ENCODE data around the gene DNAJB8.

DNAJB8 gene

DNA sequence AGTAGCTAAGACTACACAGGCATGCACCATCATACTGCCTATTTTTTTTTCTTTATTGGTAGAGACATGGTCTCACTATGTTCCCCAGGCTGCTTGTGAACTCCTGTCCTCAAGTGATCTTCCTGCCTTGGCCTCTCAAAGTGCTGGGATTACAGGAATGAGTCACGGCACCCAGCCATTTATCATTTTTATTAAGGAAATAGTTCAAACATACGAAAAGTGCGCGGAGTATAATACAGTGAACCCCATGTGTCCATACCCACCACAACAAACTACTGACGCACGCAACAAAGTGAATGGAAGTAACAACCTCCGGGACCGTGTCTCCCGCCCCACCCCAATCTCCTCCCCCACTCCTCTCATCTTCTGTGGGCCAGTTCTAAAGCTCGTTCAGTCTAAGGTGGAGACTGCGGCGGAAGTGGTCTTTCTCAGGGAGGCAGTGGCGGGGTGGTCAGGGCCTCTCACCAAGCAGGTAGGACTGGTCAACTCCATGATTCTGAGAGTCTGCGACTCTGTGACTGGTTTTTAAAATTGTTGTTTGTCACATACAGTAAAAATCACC lies 42.1 kb downstream of the DNAJB8 start:
- no peak for DNase-seq

DNA sequence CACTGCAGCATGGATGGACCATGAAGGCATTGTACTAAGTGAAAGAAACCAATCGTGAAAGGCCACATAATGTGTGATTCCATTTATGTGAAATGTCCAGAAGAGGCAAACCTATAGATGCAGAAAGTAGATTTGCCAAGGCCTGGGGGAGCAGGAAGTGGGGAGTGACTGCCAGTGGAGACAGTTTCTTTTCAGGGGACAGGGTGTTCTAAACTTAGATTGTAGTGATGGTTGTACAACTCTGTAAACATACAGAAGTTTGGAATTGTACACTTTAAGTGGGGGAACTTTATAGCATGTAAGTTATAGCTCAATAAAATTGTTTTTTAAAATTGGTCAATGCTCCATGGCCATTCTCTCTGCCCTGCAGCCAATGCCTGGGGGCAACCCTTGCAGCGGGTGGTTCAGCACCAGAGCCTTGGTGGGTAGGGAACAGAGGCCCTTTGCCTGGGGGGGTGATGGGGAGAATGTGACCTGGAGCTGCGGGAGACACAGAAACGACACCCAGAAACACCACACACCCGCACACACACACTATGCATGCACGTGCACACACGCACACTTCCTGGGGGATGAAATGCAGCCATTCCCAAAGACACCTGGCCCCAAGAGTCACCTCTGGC lies 43.1 kb downstream of the DNAJB8 start:
- DNase-seq: no peak

DNA sequence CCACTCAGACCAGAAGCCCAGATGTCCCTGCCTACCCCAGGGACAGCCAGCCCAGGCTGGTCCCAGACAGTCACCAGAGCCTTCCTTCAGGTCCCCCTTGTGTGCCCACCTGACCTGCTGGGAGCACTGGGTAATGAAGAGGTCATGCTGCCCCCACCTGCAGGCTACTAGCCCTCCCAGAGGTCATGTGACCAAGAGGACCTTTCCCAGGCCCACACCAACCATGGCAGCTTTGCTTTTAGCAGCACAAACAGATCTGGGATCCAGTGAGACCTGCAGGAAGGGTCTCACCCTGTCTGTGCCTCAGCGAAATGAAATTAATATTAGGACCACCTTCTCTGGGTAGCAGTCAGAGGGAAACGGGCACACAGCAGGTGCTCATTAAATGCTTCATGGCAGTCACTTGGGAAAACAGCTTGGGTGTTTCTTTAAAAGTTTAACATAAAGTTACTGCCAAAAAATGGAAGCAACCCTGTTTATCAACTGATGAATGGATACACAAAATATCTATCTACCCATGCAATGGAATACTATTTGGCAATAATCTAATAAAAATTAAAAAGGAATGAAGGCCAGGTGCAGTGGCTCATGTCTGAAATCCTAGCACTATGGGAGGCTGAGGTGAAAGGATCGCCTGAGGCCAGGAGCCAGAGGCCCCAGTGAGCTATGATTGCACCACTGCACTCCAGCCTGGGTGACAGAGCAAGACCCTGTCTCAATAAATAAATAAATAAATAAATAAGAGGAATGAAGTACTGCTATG lies 43.7 kb downstream of the DNAJB8 start:
- DNase-seq: no peak

DNA sequence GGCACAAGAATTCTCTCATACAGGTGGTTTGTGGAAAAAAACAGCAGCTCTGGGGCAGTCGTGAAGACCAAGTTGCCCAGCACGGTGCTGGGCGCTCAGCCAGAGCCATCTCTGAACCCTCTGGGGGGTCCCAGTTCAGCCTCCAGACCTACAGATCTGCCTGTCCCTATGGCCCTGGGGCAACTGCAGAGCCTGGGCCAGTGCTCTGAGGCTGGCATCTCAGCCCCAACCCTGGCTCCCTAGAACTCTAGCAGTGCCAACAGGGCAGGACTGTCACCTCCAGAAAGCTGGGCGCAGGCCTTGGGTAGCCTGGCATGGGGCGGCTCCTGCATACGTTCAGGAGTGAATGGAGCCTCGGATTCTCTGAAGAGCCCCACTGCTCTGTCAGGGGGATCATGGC lies 44.7 kb downstream of the DNAJB8 start:
- no peak for DNase-seq

DNA sequence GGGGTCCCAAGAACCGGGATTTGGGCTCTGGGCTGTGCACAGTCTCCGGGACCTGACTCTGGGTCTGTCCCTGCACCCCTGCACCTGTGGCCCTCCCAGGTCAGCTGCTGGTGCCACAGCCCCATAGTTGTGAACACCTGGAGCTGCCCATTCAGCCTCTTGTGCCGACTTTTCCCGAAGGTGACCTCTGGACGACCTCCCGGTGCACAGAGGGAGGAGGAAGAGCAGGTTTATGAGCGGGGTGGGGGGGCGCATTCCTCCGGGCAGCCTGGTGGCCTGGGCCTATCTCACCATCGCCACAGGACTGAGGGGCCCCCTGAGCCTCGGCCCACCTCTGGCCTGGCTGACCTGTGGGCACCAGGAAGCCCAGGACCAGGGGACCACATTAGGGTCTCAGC lies 45.3 kb downstream of the DNAJB8 start:
- DNase-seq: no peak

DNA sequence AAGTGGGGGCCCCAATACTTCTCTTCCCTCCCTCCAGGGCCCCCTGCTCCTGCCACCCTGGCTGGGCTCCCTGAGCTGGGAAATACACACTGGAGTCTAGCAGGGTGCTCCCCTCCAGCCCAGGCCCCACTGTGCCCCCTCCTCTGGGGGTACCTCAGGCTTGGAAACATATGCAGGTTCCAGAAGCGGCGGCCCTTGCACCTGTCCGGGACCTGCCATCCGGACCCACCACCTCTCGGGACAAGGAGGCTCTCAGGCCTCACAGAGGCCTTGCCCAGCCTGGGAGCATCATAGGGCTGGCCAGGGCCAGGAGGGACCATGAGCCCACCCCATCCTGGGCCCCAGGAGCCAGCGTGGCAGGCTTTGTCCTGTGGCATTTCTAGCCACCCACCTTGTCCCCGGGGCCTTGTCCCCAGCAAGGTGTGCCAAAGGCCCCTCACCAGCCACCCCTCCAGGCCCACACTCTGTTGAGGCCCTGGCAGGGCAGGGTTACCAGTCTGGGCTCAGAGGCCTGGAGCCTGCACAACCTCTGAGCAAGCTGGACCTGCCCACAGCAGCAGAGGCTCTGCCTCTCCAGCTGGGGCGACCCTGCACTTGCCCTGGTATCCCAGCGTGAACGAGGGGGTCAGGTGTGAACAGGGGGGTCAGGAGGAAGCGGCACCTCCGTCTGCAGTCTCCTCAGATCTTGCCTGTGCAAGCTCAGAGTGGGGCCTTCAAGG lies 45.8 kb downstream of the DNAJB8 start:
- no peak for DNase-seq

DNA sequence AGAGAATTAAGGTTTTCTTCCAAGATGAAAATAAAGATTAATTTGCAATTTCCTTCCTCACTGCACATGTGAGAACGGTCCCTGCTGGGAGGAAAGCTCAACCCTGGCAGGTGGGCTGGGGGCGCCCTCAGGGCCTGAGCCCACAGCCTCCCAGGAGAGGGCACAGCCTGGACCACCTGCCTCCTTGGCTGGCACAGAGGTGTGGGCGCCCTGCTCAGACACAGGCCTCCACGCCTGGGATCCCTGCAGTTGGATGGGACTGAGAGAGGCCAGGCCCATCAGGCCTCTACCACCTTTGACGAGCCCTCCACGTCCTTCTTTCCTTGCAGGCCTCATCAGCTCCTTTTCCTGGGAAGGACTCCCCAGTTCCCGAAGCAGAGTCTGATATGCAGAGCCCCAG lies 46.4 kb downstream of the DNAJB8 start:
- no peak for DNase-seq

DNA sequence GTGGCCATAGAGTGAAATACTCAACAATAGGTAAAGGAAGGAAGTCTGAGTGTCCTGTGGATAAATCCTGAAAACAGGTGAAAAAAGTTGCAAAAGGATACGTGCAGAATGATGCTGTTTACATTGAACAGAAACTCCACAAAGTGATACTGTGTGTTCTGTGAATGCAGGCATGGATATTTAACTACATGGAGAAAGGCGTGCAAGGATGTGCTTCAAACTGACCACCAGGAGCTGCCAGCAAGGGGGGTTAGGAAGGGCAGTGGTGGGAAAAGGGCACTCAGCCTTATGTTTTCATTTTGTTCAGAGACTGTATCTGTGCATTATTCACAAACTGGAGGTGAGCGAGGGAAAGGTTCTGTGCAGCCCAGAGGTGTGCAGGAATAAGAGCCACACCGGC lies 47.4 kb downstream of the DNAJB8 start:
- DNase-seq: no peak

DNA sequence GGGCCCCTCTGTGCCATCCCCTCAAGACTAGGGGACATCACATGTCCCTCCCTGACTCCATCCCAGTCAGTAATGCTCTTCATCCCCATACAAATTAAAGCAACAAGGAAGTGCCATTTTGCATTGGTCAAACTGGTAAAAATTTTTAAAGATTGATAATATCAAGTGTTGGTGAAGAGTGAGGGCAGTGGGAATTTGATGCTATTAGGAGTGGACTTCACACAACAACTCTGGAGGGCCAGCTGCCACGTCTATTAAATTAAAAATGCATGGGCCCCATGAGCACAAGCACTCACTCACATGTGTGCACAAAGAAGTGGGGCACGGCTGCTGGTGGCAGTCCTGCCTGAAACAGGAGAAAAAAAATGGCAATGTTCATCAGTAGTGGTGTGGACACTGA lies 47.8 kb downstream of the DNAJB8 start:
- no peak for DNase-seq

DNA sequence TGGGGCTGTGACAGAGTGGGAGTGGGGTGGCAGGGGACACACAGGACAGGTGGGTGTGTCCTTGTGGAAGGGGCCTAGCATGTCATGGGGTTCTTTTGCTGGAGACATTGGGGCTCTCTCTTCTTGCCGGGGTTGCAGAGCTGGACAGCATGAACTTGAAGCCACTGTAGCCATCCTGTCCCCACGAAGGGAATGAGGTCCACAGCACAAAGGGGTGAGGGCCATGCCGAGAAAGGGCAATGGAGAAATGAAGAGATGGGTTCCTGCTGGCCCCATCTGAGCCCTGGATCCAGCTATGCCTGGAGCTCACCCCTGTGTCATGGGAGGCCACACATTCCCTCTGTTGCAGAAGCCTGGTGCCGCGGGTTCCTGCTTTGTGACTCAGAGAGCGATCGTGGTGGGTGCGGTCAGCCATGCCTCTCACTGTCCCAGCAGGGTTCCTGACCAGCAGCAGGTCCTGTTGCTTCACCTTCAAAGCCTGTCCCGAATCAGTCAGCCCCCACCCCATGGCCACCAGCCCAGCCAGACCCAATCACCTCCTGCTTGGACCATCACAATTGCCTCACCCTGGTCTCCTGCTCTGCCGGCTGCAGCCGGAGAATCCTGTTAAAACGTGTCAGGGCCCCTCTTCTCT lies 50.0 kb downstream of the DNAJB8 start:
- DNase-seq: no peak

DNA sequence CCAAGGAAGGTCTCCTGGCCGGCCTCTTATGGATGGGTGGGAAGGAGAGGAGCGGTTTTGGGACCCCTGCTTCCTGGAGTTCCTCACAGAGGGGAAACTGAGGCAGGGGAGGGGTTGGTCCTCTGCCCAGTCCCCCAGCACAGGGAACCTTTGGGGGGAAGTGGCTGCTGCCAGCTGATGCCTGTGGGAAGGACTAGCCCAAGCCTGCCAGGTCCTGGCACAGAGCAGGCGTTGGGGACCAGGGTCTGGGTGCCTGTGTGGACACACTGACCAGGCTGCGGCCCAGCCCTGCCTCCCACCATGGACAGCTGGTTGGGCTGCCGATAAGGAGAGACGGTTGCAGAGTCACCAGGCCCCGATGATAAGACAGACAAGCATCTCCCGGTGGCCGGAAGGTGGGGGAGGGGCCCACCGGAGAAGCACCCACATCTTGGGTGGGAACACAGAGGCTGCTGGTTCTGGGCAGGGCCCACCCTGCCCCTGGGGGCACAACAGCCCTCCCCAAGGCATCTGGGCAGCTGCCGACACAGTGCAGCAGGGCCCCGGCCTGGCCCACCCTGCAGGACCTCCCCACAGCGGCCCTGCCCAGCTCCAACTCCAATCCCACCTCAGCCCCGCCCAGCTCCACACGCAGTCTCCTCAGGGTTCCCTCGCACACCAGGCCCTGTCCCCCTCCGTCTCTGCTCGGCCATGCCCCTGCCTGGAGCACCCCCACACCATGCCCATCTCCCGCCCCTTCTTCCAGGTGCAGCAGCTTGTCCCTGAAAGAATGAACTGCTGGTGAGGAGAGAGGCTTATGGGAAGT lies 50.7 kb downstream of the DNAJB8 start:
- no peak for DNase-seq

DNA sequence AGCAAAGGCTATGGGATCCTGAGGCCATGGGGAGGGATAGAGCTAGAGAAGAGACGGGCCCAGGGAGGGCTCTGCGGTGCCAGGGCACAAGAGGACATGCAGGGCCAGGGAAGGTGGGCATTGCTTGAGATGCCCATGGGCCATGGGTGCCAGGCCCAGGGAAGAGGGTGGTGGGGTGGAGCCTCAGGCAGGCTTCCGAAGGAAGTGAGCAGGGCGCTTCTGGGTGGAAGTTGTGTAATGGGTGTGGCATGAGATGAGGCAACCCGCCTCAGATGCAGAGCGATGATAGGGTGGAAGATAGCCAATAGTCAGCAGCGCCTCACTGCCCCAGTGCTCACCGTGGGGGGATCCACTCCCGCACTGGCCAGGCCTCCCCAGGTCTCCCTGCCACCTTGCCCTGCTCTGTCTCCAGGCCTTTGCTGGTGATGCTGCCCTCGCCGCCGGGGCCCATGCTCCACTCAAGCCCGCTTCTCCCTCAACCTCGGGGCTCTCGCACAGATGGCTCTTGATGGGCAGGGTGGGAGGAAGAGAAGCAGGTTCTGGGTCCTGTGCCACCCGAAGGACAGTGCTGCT lies 51.4 kb downstream of the DNAJB8 start:
- DNase-seq: no peak

DNA sequence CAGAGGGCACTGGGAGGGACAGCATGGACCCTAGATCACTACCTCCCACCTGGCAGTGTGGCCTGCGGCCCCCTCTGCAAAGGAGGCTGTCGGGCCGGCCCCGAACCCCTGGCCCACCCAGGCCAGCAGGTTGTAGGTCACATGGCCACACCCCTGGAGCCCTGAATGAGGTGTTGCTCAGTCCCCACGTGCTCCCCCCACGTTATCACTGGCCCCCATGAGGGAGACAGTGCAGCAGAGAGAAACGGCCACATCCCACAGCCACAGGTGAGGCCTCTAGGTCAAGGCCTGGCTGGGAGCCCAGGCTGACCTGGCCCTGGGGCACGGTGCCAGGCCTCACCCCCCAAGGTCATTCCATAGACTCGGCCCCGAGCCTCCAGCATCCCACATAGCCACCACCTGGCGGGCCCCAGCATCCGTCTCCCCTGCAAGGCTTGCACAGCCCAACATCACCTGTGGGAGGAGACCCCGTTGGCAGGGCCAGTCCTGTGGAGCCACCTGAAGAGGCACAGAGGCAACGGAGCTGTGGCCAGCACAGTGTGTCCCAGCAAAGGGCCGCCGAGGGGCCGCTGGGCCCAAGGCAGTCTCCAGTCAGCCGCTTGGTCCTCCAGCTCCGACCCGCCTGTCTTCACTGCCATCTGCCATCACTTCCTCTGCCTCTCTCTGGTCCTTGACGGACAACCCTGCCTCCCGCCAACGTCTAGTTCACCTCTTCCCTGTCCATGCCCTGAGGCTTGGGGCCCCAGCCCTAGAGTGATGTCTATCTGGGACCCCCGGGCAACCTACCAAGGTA lies 53.1 kb downstream of the DNAJB8 start:
- no peak for DNase-seq

DNA sequence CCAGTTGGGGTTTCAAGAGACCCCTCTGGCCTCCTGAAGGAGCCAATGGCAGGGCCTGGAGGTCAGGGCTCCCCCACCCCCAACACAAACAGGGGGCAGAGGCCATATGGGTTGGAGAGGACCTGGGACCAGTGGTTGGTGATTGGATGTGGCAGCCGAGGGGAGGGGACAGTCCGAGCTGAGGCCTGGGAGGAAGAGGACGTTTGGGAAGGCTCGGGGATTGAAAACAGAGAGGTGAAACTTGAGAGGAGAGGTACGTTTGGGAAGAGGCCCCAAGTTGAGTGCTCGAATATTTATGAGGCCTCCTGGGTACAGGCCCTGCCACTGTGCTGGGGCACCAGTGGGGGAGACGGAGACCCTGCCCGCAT lies 53.7 kb downstream of the DNAJB8 start:
- no peak for DNase-seq
